GM21717 (cell line): ENCODE data around the gene ITGB4.

Experiments used
- ATAC-seq: cut with Tn5 transposase; IDR thresholded peaks from one replicate; pipeline ENCODE4 v1.9.1; 2021; ENCODE audit warnings: mild to moderate bottlenecking, moderate library complexity; ENCODE audit not compliant: unreplicated experiment

Gene ITGB4

DNA sequence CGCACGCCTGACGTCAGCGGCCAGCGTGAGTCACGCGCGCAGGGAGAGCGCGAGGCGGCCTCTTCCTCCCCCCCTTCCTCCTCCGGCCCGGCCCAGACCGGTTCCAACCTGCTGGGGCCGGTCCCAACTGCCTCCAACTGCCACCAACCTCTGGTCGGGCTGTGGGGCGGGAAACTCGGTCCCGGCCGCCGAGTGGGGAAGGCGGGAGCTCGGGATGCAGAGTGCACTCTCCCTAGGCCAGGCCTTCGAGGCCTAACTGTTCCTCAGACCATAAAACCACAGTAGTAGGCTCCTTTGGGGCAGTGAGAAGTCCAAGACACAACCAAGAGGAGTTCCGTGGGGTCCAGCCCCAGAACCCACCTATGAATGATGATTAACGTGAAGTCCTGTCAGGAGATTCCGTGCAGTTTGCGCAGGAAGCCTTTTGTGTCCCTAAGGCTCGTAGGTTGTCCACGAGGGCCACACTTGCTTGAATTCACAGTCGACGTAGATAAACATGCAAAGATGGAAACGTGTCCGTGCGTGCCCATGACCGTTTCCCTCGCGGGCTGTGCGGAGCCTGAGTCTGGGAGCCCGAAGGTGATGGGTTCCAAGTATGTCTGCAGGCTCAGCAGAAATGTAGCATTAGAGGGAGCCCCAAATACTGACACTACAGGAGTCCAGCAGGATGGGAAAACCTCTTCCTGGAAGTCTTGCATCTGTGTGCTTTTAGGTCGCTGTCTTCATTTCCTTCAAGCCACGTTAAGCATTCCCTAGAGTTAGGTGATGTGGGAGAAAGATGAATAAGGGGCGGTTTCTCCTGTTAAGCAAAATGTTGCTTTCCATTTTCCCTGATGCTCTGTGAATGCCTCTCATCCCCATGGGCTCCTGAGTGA lies 64.0 kb downstream of the ITGB4 start:
- ATAC-seq = peak; percentile 50

DNA sequence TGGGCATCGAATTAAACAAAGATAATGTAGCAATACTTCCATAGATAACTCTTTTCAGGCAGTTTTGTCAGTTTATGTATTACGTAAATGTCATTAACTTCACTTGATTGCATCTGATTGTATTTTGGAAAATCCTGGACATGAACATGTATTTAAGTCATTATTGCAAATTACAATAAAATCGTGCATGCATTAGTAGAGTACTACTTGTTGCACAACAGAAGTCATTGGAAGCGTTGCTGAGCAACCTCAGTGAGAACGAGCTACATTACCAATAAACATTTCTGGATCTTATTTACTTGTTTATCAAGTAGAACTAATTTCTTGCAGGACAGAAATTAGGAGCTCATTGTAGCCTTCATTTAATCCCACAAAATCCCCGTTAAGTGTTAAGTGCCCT lies 70.0 kb downstream of the ITGB4 start:
- no peak for ATAC-seq

DNA sequence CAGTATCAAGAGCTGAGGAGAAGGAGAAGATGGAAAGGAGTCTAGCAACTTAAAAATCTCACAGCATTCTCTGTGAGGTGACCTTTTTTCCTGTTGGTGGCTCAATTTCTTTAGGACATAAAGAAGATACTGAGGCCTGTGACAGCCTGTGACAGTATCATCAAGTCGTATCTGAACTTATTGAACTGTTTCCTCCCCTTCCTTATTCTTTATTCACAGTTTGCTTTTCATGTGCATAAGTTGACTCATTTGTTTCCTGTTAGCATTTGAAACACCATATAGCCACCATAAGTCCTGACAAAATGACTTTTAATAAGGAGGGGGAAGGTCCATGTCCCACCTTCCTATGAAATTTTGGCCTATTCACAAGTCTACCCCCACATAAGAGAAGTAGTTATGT lies 72.2 kb downstream of the ITGB4 start:
- no peak for ATAC-seq

DNA sequence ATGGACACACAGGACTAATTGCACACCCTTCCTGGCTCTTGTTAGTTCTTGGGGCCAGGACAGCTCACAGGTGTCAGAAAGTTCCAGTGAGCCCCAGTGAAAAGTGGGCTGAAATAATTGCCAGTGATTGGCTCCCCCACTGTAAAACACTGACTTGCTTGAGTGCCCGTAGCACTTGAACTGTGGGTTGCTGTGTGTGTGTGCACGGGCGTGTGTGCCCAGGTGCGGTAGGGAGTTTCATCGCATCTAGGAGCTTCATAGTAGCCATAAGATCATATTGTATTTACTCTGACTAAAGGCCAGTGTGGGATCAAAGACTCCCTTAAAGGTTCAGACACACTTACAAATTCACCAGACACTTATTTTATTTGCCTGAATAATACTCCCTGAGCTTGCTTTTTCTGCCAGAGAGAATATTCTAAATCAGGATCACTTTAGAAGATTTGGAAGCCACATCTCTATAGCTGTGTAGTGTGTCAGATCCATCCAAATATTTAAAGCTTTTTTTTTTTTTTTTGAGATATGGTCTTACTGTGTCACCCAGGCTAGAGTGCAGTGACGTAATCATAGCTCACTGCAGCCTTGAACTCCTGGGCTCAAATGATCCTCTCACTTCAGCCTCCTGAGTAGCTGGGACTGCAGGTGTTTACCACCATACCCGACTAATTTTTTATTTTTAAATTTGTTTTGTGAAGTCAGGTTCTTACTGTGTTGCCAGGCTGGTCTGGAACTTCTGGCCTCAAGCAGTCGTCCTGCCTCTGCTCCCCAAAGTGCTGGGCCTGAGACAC lies 74.8 kb downstream of the ITGB4 start:
- no peak for ATAC-seq

DNA sequence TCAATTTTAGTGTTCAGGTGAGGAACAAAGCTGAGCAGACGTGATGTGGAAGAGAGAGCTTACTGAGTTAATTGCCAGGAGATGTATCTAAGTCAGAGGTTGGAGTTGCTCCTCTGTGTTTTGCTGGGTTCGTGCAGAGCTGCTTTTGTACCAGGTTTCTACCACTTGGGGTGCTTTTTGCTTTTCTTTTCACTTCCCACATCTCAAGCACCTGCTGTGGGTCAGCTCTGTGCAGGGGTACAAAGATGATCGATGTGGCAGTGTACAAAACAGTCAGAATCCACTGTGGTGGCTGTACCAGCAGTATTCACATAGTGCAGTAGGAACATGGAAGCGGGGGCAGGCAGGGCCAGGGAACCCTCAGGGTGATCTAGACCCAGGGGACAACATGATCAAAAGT lies 78.1 kb downstream of the ITGB4 start:
- ATAC-seq = no peak

DNA sequence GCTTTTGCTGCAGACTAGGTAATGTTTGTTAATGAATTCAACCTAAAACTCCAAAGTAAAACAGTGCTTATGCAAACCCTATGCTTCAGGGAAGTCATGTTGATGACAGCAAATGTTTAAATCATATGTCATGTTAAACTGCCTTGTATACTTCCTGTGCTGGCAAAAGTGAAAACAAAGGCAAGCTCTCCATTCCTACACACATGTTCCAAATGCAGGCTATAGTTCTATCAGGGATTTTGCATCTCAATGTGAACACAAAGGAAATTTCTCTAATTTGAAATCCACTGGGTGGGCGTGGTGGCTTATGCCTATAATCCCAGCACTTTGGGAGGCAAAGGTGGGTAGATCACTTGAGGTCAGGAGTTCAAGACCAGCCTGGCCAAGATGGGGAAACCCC lies 82.6 kb downstream of the ITGB4 start:
- ATAC-seq = no peak

DNA sequence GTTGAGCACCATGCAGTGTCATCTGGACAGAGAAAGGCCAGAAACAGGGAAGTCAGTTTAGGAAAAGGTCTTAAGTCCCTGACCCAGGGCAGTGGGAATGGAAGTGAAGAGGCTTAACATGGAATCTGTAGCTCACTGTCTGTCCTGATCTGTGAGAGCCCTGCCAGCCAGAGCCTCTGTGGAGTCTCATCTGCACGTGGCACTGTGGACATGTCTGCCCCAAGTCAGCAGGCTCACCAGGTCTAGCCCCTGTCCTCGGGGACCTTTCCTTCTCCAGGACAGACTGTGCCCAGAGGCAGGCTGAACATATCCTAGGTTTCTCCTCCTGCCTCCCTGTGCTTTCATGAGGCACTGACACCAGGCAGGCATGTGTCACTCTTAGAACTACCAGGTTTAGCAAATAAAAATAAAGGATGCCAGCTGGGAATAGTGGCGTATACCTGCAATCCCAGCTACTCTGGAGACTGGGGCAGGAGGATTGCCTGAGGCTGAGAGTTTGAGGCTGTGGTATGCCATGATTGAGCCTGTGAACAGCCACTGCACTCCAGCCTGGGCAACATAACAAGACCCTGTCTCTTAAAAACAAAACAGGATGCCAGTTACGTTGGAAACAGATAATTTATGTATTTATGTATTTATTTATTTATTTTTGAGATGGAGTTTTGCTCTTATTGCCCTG lies 85.7 kb downstream of the ITGB4 start:
- ATAC-seq = no peak
